ENCODE measurements around the gene SLC39A9. TPM values are rescaled to one million over a fixed set of nuclear protein-coding genes. Genes with fewer than 3 reads are reported as not detected.

SLC39A9 gene
- total RNA-seq, 1 donor from 2014 or later, result 17.2 TPM

GRCh38 chr14:69427596-69427995 is 29.1 kb downstream of the SLC39A9 start:
- no peaks in the 10 kb centered on the region for H3K27me3 ChIP-seq (ENCODE audit: low read depth)
- H3K4me1 ChIP-seq, result peaks cover 7% of the 10 kb centered on the region
- H3K27ac ChIP-seq (replicated peaks), result no peak overlapping the region
- H3K9me3 ChIP-seq (replicated peaks), result no peaks in the 10 kb centered on the region
- no peak for DNase-seq
- intact Hi-C loops (cut with micrococcal nuclease), result no loop called here
- no peak overlapping the region for H3K4me3 ChIP-seq
- no peak for TF ChIP-seq CTCF (IDR thresholded peaks at IDR 0.05; ENCODE audit: borderline replicate concordance)
- H3K36me3 ChIP-seq, result peaks cover 29% of the 10 kb centered on the region

DNA sequence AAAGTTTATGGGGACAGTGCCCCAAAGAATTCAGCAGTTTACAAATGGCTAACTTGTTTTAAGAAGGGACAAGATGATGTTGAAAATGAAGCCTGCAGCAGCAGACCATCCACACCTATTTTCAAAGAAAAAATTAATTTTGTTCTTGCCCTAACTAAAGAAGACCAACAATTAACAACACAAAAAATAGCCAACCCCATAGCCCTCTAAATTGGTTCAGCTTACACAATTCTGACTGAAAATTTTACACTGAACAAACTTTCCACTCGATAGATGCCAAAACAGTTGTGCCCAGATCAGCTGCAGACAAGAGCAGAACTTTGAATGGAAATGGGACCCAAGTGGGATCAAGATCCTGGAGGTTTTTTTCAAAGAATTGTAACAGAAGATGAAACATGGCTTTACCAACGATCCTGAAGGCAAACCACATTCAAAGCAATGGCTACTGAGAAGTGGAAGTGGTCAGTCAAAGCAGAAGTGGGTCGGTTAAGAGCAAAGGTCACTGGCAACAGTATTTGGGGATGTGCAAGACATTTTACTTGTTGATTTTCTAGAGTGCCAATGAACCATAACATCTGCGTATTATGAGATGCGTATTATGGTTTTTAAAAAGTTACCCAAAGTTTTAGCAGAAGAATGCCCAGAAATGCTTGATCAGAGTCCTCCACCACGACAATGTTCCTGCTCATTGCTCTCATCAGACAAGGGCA is 30.0 kb downstream of the SLC39A9 start:
- intact Hi-C loops (cut with micrococcal nuclease), result no loop called here
- no peak for TF ChIP-seq CTCF (IDR thresholded peaks at IDR 0.05; ENCODE audit: borderline replicate concordance)
- no peak for DNase-seq
- Histone ChIP-seq H3K36me3 (peaks cover 29% of the 10 kb centered on the region), H3K27ac (replicated peaks) (no peak overlapping the region), H3K9me3 (replicated peaks) (no peaks in the 10 kb centered on the region), H3K27me3 (ENCODE audit: low read depth) (no peaks in the 10 kb centered on the region), H3K4me1 (peaks cover 7% of the 10 kb centered on the region), H3K4me3 (no peak overlapping the region)

- Histone ChIP-seq H3K36me3 (peaks cover 26% of the 10 kb centered on the region), H3K27ac (replicated peaks) (no peak overlapping the region), H3K27me3 (ENCODE audit: low read depth) (no peaks in the 10 kb centered on the region), H3K4me3 (no peak overlapping the region), H3K4me1 (peaks cover 7% of the 10 kb centered on the region), H3K9me3 (replicated peaks) (no peaks in the 10 kb centered on the region)
- intact Hi-C loops (cut with micrococcal nuclease), result no loop called here
- no peak for DNase-seq
- TF ChIP-seq CTCF (IDR thresholded peaks at IDR 0.05; ENCODE audit: borderline replicate concordance), result no peak
Measured at GRCh38 chr14:69429643-69430042, 31.2 kb downstream of the SLC39A9 start.

DNA sequence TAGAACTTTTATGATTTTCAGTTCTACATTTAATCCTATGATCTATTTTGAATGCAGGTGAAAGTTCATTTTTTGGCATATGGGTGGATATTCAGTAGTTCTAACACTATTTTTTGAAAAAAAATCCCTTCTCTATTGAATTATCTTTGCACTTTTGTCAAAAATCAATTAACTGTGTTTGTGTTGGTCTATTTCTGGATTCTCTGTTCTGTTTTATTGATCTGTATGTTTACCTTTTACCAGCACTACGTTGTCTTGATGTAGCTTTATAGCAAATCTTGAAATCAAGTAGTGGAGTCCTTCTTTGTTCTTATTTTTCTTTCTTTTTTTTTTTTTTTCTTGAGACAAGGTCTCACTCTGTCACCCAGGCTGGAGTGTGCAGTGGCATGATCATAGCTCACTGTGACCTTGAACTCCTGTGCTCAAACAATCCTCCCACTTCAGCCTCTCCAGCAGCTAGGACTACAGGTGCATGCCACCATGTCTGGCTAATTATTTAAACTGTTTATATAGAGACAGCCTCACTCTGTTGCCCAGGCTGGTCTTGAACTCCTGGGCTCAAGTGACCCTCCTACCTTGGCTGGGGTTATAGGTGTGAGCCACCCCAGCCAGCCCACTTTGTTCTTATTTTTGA is 31.9 kb downstream of the SLC39A9 start:
- no peak overlapping the region for H3K4me3 ChIP-seq
- no peaks in the 10 kb centered on the region for H3K27me3 ChIP-seq (ENCODE audit: low read depth)
- DNase-seq, result no peak
- peaks cover 1% of the 10 kb centered on the region for H3K4me1 ChIP-seq
- no peak overlapping the region for H3K27ac ChIP-seq (replicated peaks)
- H3K9me3 ChIP-seq (replicated peaks), result no peaks in the 10 kb centered on the region
- intact Hi-C loops (cut with micrococcal nuclease), result no loop called here
- peaks cover 18% of the 10 kb centered on the region for H3K36me3 ChIP-seq
- no peak for TF ChIP-seq CTCF (IDR thresholded peaks at IDR 0.05; ENCODE audit: borderline replicate concordance)

DNA sequence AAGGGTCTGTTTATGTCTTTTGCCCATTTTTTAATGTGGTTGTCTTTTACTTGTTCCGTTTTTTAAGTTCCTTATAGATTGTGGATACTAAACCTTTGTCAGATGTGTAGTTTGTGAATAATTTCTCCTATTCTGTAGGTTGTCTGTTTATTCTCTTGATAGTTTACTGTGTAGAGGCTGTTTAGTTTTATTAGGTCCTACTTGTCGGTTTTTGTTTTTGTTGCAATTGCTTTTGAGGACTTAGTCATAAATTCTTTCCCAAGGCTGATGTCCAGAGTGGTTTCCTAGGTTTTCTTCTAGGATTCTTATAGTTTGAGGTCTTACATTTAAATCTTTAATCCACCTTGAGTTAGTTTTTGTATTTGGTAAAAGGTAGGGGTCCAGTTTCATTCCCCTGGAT is 33.9 kb downstream of the SLC39A9 start:
- Histone ChIP-seq H3K27ac (replicated peaks) (no peak overlapping the region), H3K4me3 (no peak overlapping the region), H3K27me3 (ENCODE audit: low read depth) (no peaks in the 10 kb centered on the region), H3K36me3 (peaks cover 4% of the 10 kb centered on the region), H3K4me1 (no peaks in the 10 kb centered on the region), H3K9me3 (replicated peaks) (no peaks in the 10 kb centered on the region)
- TF ChIP-seq CTCF (IDR thresholded peaks at IDR 0.05; ENCODE audit: borderline replicate concordance), result no peak
- no peak for DNase-seq
- intact Hi-C loops (cut with micrococcal nuclease), result no loop called here
